DOHH2 (cell line): ENCODE measurements around the gene CXCL16.

Experiments
- H3F3A ChIP-seq: fragments of 200-600 bp; sonication (generic), shearing (Covaris generic); 2 replicates; pipeline ENCODE4 v1.6.0; 2016; ENCODE audit warnings: antibody characterized with exemption, mild to moderate bottlenecking; ENCODE audit not compliant: control insufficient read depth, insufficient read depth
- H3K27ac ChIP-seq: fragments of 200-600 bp; sonication (generic); 2 replicates; pipeline ENCODE4 v1.5.1; 2014; ENCODE audit warnings: low read depth, mild to moderate bottlenecking, low read length, moderate library complexity
- H3K27me3 ChIP-seq: fragments of 200-600 bp; sonication (generic); 2 replicates; pipeline ENCODE4 v1.6.1; 2014; ENCODE audit warnings: mild to moderate bottlenecking, low read length, mixed read lengths; ENCODE audit not compliant: control insufficient read depth
- H3K36me3 ChIP-seq: fragments of 200-600 bp; sonication (generic); 2 replicates; pipeline ENCODE4 v1.6.1; 2014; ENCODE audit warnings: mild to moderate bottlenecking, low read length, moderate library complexity, mixed read lengths; ENCODE audit not compliant: control insufficient read depth
- H3K4me1 ChIP-seq: fragments of 200-600 bp; sonication (generic); 2 replicates; pipeline ENCODE4 v1.6.1; 2014; ENCODE audit warnings: mild to moderate bottlenecking, low read length, mixed read lengths; ENCODE audit not compliant: control insufficient read depth
- H3K4me2 ChIP-seq: fragments of 200-600 bp; sonication (generic); 2 replicates; pipeline ENCODE4 v1.6.0; 2014; ENCODE audit warnings: mild to moderate bottlenecking, low read length, moderate library complexity
- H3K4me3 ChIP-seq: fragments of 200-600 bp; sonication (generic); 2 replicates; pipeline ENCODE4 v1.5.1; 2014; ENCODE audit warnings: mild to moderate bottlenecking, low read length, mixed read lengths
- H3K79me2 ChIP-seq: fragments of 200-600 bp; sonication (generic); 2 replicates; pipeline ENCODE4 v1.6.1; 2014; ENCODE audit warnings: mild to moderate bottlenecking, low read length, mixed read lengths; ENCODE audit not compliant: control insufficient read depth
- H3K9me2 ChIP-seq: fragments of 200-600 bp; sonication (generic); replicated peaks from 2 replicates; pipeline ENCODE4 v1.6.1; 2014; ENCODE audit warnings: mild to moderate bottlenecking, low read length, mixed read lengths; ENCODE audit not compliant: control insufficient read depth
- H3K9me3 ChIP-seq: fragments of 200-600 bp; sonication (generic); 2 replicates; pipeline ENCODE4 v1.6.1; 2014; ENCODE audit warnings: antibody characterized with exemption, low read length, mixed read lengths; ENCODE audit not compliant: control insufficient read depth, insufficient read depth
- H4K20me1 ChIP-seq: fragments of 200-600 bp; sonication (generic); 2 replicates; pipeline ENCODE4 v1.6.0; 2014; ENCODE audit warnings: low read depth, mild to moderate bottlenecking, antibody characterized with exemption, low read length, moderate library complexity; ENCODE audit not compliant: control insufficient read depth, insufficient read depth
- CTCF ChIP-seq: fragments of 200-600 bp; sonication (generic); IDR thresholded peaks from one replicate; pipeline ENCODE4 v1.5.1; 2014; ENCODE audit warnings: antibody characterized with exemption, mild to moderate bottlenecking, low read depth, low read length; ENCODE audit not compliant: poor library complexity, severe bottlenecking
- EZH2phosphoT487 ChIP-seq: fragments of 200-600 bp; sonication (generic); IDR thresholded peaks from 2 replicates; pipeline ENCODE4 v1.6.1; 2017; ENCODE audit warnings: borderline replicate concordance, mild to moderate bottlenecking, antibody characterized with exemption, low read length, moderate library complexity, mixed read lengths

The CXCL16 gene

GRCh38 chr17:4740584-4740983 is 856 bp upstream of the CXCL16 start:
- no peak overlapping the region for H3K4me2 ChIP-seq
- H4K20me1 ChIP-seq: no peaks in the 10 kb centered on the region; the same call in 1 of the 2 replicates
- H3K79me2 ChIP-seq: no peaks in the 10 kb centered on the region
- no peaks in the 10 kb centered on the region for H3K9me3 ChIP-seq
- H3K27ac ChIP-seq: no peak overlapping the region
- 0 out of 2 replicates have a peak, but pooled peaks cover 2% of the 10 kb centered on the region for H3F3A ChIP-seq
- peaks cover 22% of the 10 kb centered on the region for H3K4me1 ChIP-seq
- no peaks in the 10 kb centered on the region for H3K36me3 ChIP-seq
- peaks cover 35% of the 10 kb centered on the region for H3K27me3 ChIP-seq
- H3K4me3 ChIP-seq: no peak overlapping the region
- no peaks in the 10 kb centered on the region for H3K9me2 ChIP-seq
- TF ChIP-seq EZH2phosphoT487 (no peak), CTCF (no peak)

GRCh38 chr17:4740025-4740351 is 260 bp upstream of the CXCL16 start:
- Histone ChIP-seq H3K9me3 (no peaks in the 10 kb centered on the region), H3K9me2 (no peaks in the 10 kb centered on the region), H3K4me3 (peak overlapping the region; percentile 62), H3K4me2 (peak overlapping the region; percentile 74), H4K20me1 (no peaks in the 10 kb centered on the region; the same call in 1 of the 2 replicates), H3K4me1 (peaks cover 22% of the 10 kb centered on the region), H3K79me2 (no peaks in the 10 kb centered on the region), H3K36me3 (no peaks in the 10 kb centered on the region), H3F3A (0 out of 2 replicates have a peak, but pooled peaks cover 2% of the 10 kb centered on the region), H3K27me3 (peaks cover 35% of the 10 kb centered on the region), H3K27ac (no peak overlapping the region)
- TF ChIP-seq EZH2phosphoT487 (no peak; the same call in 1 of the 2 replicates), CTCF (no peak)

- Histone ChIP-seq H3F3A (0 out of 2 replicates have a peak, but pooled peaks cover 5% of the 10 kb centered on the region), H3K9me3 (no peaks in the 10 kb centered on the region), H3K27me3 (peaks cover 35% of the 10 kb centered on the region), H3K9me2 (no peaks in the 10 kb centered on the region), H3K4me1 (peaks cover 27% of the 10 kb centered on the region), H4K20me1 (no peaks in the 10 kb centered on the region; the same call in 1 of the 2 replicates), H3K4me2 (peak overlapping the region; percentile 74), H3K4me3 (peak overlapping the region; percentile 62), H3K27ac (no peak overlapping the region), H3K79me2 (no peaks in the 10 kb centered on the region), H3K36me3 (no peaks in the 10 kb centered on the region)
- TF ChIP-seq CTCF (no peak), EZH2phosphoT487 (0 out of 2 replicates have a peak, but pooled peaks have one; percentile 24)
These were observed 1.3 kb downstream of the CXCL16 start for GRCh38 chr17:4738136-4739121.
